NK-92 treated with Interleukin-12 subunit alpha and Interleukin-12 subunit beta, amount 100 ng/mL, for 24 hours (cell line): Measurements from ENCODE around the gene LRBA.
"Not testable (repeated sequence)": the region's sequence is repeated elsewhere in the genome, so short reads cannot be mapped to it uniquely, and the experiment has no call there.

Source experiments
- DNase-seq: peaks from one replicate; lab custom pipeline; 2025; lab: John Stamatoyannopoulos, UW

The LRBA gene

GRCh38 chr4:150799207-150799606 lies 215.9 kb downstream of the LRBA start:
- no peak for DNase-seq

GRCh38 chr4:150794706-150795105 lies 220.4 kb downstream of the LRBA start:
- no peak for DNase-seq

GRCh38 chr4:150789864-150790263 lies 225.2 kb downstream of the LRBA start:
- DNase-seq: no peak

GRCh38 chr4:150784939-150785338 lies 230.1 kb downstream of the LRBA start:
- DNase-seq: no peak

GRCh38 chr4:150784305-150784704 lies 230.8 kb downstream of the LRBA start:
- no peak for DNase-seq

GRCh38 chr4:150782921-150783320 lies 232.2 kb downstream of the LRBA start:
- DNase-seq: no peak

- no peak for DNase-seq
Observed at GRCh38 chr4:150782311-150782710, 232.8 kb downstream of the LRBA start.

- no peak for DNase-seq
Observed at GRCh38 chr4:150781191-150781590, 233.9 kb downstream of the LRBA start.

GRCh38 chr4:150779707-150780106 lies 235.4 kb downstream of the LRBA start:
- no peak for DNase-seq

- DNase-seq: no peak
Observed at GRCh38 chr4:150773729-150774449, 241.2 kb downstream of the LRBA start.

- no peak for DNase-seq
Observed at GRCh38 chr4:150773032-150773431, 242.1 kb downstream of the LRBA start.

GRCh38 chr4:150771382-150771781 lies 243.7 kb downstream of the LRBA start:
- no peak for DNase-seq

GRCh38 chr4:150769845-150770244 lies 245.2 kb downstream of the LRBA start:
- no peak for DNase-seq

- peak; percentile 3 for DNase-seq
Observed at GRCh38 chr4:150769248-150769647, 245.8 kb downstream of the LRBA start.

GRCh38 chr4:150768497-150768896 lies 246.6 kb downstream of the LRBA start:
- DNase-seq: no peak

- no peak for DNase-seq
Observed at GRCh38 chr4:150765216-150765615, 249.9 kb downstream of the LRBA start.

GRCh38 chr4:150751648-150752047 lies 263.4 kb downstream of the LRBA start:
- DNase-seq: no peak

GRCh38 chr4:150750824-150751223 lies 264.3 kb downstream of the LRBA start:
- no peak for DNase-seq

GRCh38 chr4:150746156-150746555 lies 268.9 kb downstream of the LRBA start:
- DNase-seq: no peak

GRCh38 chr4:150744570-150744969 lies 270.5 kb downstream of the LRBA start:
- no peak for DNase-seq

- DNase-seq: no peak
Observed at GRCh38 chr4:150743564-150744342, 271.3 kb downstream of the LRBA start.

GRCh38 chr4:150742930-150743329 lies 272.2 kb downstream of the LRBA start:
- DNase-seq: not testable (repeated sequence)

- no peak for DNase-seq
Observed at GRCh38 chr4:150739591-150739990, 275.5 kb downstream of the LRBA start.
